GM18507 (cell line): ENCODE results near the gene MRPL34.

Source experiments
- DNase-seq: peaks from one replicate; pipeline ENCODE4 v3.0.0; 2011; ENCODE audit warnings: low read depth; ENCODE audit not compliant: insufficient read length; ENCODE audit errors: extremely low spot score
- FAIRE-seq: peaks from 2 replicates; lab custom pipeline; 2011; peaks lifted over from hg19 to GRCh38; lab: Jason Lieb, UNC

The MRPL34 gene

GRCh38 chr19:17325881-17326594, 20.4 kb downstream of the MRPL34 start:
- FAIRE-seq (no peak), DNase-seq (no peak)

- FAIRE-seq, result no peak
- DNase-seq, result no peak
Measured at GRCh38 chr19:17326595-17326966, 20.9 kb downstream of the MRPL34 start.

- DNase-seq (no peak), FAIRE-seq (no peak)
Measured at GRCh38 chr19:17327068-17327653, 21.5 kb downstream of the MRPL34 start.

- DNase-seq, result no peak
- FAIRE-seq, result no peak
Measured at GRCh38 chr19:17327654-17328516, 22.2 kb downstream of the MRPL34 start.

GRCh38 chr19:17328517-17329365, 23.1 kb downstream of the MRPL34 start:
- DNase-seq, result no peak
- no peak for FAIRE-seq

GRCh38 chr19:17329366-17330261, 23.9 kb downstream of the MRPL34 start:
- FAIRE-seq (no peak), DNase-seq (no peak)

GRCh38 chr19:17330262-17331044, 24.8 kb downstream of the MRPL34 start:
- DNase-seq (no peak), FAIRE-seq (no peak)

GRCh38 chr19:17331045-17331558, 25.4 kb downstream of the MRPL34 start:
- FAIRE-seq (no peak), DNase-seq (no peak)

GRCh38 chr19:17332360-17332676, 26.6 kb downstream of the MRPL34 start:
- DNase-seq (no peak), FAIRE-seq (no peak)

GRCh38 chr19:17332677-17333581, 27.3 kb downstream of the MRPL34 start:
- DNase-seq (no peak), FAIRE-seq (no peak)

GRCh38 chr19:17333611-17334413, 28.1 kb downstream of the MRPL34 start:
- FAIRE-seq (peak; percentile 73), DNase-seq (peak; percentile 69)

- FAIRE-seq (peak; percentile 96), DNase-seq (peak; percentile 79)
Measured at GRCh38 chr19:17334414-17335409, 29.0 kb downstream of the MRPL34 start, which contains the start of gene ANO8. TSS of gene ANO8 (minus strand) at chr19:17334855. CDS start at chr19:17334670, 185 bp downstream.

- DNase-seq, result no peak
- FAIRE-seq, result no peak
Measured at GRCh38 chr19:17335575-17335974, 29.9 kb downstream of the MRPL34 start.

- peak; percentile 99 for FAIRE-seq
- peak; percentile 95 for DNase-seq
Measured at GRCh38 chr19:17336872-17337674, 31.4 kb downstream of the MRPL34 start, which contains the start of gene GTPBP3. TSS of gene GTPBP3 (plus strand) at chr19:17337553. CDS start at chr19:17337612, 59 bp downstream.
